Stomach (tissue), 4 donors: Measurements from ENCODE around the gene ADM5.
A peak's percentile ranks its signal among the peaks of the same experiment; 100 is the strongest.

Experiments used
- CTCF ChIP-seq, 7 experiments: fragments of 450-650 bp in 4 of 7; fragments of 200-600 bp in 3 of 7; sonication (generic) in 3 of 7; IDR thresholded peaks; one replicate each; pipeline ENCODE4 v1.5.1; 2016 to 2019; ENCODE audit warnings: antibody characterized with exemption in 7 of 7, control low read depth in 2 of 7, mild to moderate bottlenecking in 1 of 7
- EP300 ChIP-seq: sonication (generic); formaldehyde crosslinking; IDR thresholded peaks from one replicate; pipeline ENCODE4 v1.6.1; 2017; ENCODE audit warnings: antibody characterized with exemption
- POLR2A ChIP-seq, 4 donors: fragments of 450-650 bp; IDR thresholded peaks; one replicate each; pipeline ENCODE4 v1.6.1; 2016; ENCODE audit warnings: antibody characterized with exemption in 4 of 4, control low read depth in 2 of 4, mild to moderate bottlenecking in 1 of 4, moderate library complexity in 1 of 4
- POLR2AphosphoS5 ChIP-seq, 3 donors: sonication (generic); formaldehyde crosslinking; IDR thresholded peaks; one replicate each; pipeline ENCODE4 v1.6.1; 2016; ENCODE audit warnings: antibody characterized with exemption in 3 of 3

GRCh38 chr19:49690656-49691242 is 1.4 kb downstream of the ADM5 start, which contains the start of gene CPT1C:
- TF ChIP-seq CTCF (IDR thresholded peaks at IDR 0.05) (no peak), POLR2A (IDR thresholded peaks at IDR 0.05) (no peak), POLR2AphosphoS5 (IDR thresholded peaks at IDR 0.05) (peak in 2 of 3 donors; percentile 49 to 58), EP300 (no peak)
